HFF-Myc (cell line): ENCODE data around the gene SUCLG2.

Source experiments
- DNase-seq: peaks from one replicate; pipeline ENCODE4 v3.0.0-alpha.2; 2011; ENCODE audit warnings: low read depth; ENCODE audit errors: extremely low read depth
- H3K4me3 ChIP-seq: replicated peaks from 2 replicates; pipeline ENCODE4 v1.5.1; 2011; ENCODE audit warnings: low read depth, mild to moderate bottlenecking, control low read depth, low read length
- TF ChIP-seq, protein P1 (sequence below): IDR thresholded peaks from 2 replicates; pipeline ENCODE4 v1.5.1; 2012; ENCODE audit warnings: mild to moderate bottlenecking, low read depth, low read length, control low read depth; ENCODE audit errors: missing control alignments

Gene SUCLG2

DNA sequence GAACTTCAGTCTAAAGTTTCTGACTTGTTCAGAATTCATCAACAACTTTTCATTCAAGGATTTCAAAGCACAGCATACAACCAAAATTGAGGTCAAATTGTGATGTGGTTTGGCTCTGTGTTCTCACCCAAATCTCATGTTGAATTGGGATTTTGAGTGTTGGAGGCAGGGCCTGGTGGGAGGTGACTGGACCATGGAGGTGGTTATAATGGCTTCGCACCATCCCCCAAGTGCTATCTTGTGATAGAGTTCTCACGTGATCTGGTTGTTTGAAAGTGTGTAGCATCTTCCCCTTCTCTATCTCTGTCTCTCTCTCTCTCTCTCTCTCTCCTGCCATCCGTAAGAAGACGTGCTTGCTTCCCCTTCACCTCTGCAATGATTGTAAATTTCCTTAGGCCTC, 19.6 kb upstream of the SUCLG2 start:
- no peak overlapping the region for H3K4me3 ChIP-seq
- DNase-seq = no peak
- TF ChIP-seq, protein P1, sequence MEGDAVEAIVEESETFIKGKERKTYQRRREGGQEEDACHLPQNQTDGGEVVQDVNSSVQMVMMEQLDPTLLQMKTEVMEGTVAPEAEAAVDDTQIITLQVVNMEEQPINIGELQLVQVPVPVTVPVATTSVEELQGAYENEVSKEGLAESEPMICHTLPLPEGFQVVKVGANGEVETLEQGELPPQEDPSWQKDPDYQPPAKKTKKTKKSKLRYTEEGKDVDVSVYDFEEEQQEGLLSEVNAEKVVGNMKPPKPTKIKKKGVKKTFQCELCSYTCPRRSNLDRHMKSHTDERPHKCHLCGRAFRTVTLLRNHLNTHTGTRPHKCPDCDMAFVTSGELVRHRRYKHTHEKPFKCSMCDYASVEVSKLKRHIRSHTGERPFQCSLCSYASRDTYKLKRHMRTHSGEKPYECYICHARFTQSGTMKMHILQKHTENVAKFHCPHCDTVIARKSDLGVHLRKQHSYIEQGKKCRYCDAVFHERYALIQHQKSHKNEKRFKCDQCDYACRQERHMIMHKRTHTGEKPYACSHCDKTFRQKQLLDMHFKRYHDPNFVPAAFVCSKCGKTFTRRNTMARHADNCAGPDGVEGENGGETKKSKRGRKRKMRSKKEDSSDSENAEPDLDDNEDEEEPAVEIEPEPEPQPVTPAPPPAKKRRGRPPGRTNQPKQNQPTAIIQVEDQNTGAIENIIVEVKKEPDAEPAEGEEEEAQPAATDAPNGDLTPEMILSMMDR = no peak

DNA sequence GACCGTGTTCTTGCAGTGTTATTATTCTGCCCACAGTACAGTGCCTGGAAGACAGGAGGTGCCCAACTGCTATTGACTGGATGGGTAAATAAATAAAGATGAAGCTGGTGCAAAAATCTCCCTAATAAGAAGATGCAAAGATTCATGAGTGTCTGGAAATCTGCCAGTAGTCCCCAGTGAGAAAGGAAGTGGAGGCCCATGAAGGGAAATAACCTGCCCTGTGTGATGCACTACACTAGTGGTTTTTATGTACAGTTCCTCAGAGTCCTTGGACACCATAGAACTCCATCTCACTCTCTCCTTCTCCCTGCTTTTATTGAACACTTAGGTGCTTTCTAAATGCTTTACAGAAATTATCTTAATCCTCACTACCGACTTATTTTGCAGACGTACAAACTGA, 8.3 kb upstream of the SUCLG2 start:
- DNase-seq = no peak
- TF ChIP-seq, protein P1 = no peak
- no peak overlapping the region for H3K4me3 ChIP-seq

DNA sequence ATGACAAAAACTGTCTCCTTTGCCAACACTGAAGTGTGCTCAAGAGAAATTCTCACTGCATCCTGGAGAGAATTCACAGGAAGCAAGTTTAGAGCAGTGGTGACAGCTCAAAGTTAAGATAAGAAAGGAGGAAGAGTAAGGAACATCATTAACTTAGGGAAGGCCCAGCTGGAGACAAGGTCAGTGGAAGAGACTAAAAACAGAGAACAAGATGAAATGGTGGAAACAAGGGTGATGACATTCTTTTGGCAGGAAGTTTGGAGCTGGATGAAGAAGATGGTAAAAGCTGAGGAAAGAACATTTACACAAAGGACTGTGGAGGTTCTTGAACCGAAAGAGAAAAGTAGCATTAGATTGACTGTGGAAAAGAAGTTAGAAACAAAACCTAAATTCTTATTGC, 6.7 kb upstream of the SUCLG2 start:
- no peak for DNase-seq
- H3K4me3 ChIP-seq = no peak overlapping the region
- TF ChIP-seq, protein P1 = no peak

DNA sequence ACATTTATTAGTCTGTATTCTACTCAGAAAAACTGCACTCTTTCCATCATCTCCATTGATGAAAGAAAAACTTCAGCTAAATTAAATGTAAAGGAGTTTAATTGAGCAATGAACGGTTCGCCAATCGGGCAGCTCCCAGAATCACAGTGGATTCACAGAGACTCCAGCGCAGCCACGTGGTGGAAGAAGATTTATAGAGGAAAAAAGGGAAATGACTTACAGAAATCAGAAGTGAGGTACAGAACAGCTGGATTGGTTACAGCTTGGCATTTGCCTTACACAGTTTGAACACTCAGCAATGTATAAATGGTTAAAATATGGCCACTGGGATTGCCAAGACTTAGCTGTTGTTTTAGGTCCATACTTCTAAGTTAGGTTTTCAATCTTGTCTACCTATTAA, 2.8 kb upstream of the SUCLG2 start:
- TF ChIP-seq, protein P1 = no peak
- no peak for DNase-seq
- H3K4me3 ChIP-seq = no peak overlapping the region

GRCh38 chr3:67656614-67657013, 2.2 kb upstream of the SUCLG2 start:
- H3K4me3 ChIP-seq = no peak overlapping the region
- DNase-seq = no peak
- TF ChIP-seq, protein P1 = no peak

DNA sequence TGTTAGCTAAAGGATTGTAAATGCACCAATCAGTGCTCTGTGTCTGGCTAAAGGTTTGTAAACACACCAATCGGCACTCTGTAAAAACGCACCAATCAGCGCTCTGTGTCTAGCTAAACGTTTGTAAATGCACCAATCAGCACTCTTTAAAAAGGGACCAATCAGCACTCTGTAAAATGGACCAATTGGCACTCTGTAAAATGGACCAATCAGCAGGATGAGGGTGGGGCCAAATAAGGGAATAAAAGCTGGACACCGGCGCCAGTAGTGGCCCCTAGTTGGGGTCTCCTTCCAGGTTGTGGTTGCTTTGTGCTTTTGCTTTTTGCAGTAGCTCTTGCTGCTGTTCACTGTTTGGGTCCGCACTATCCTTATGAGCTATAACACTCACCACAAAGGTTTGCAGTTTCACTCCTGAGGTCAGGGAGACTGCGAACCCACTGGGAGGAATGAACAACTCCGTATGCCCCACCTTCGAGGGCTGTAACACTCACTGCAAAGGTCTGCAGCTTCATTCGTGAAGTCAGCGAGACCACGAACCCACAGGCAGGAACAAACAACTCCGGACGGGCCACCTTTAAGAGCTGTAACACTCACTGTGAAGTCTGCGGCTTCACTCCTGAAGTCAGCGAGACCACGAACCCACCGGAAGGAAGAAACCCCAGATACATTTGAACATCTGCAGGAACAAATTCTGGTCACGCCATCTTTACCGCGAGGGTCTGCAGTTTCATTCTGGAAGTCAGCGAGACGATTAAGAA, 1.1 kb upstream of the SUCLG2 start:
- no peak overlapping the region; the same call in 1 of the 2 replicates for H3K4me3 ChIP-seq
- TF ChIP-seq, protein P1 = no peak
- no peak for DNase-seq

DNA sequence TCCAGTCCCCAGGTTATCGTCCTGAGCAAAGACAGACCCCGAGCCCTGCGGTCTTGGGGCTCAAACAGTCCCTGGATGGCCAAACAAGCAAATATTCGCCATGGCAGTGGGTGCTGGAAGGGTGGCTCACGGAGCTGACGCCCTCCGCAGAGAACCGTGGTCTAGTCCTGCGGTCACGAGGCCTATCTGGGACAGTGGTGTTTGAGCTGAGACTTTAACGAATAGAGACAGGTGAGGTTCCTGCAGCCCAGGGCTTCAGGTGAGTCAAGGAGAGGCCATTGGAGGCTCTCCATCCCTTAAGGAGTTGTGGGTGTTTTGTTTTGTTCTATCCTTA, 399 bp upstream of the SUCLG2 start:
- H3K4me3 ChIP-seq = peak overlapping the region; percentile 71
- TF ChIP-seq, protein P1 = no peak
- no peak for DNase-seq
